HepG2 (cell line): ENCODE data around the gene SART1. TPM values are rescaled to one million over a fixed set of nuclear protein-coding genes. Genes with fewer than 3 reads are reported as not detected.
A peak's percentile ranks its signal among the peaks of the same experiment; 100 is the strongest.

ENCODE experiments used
- CC2D1A ChIP-seq: sonication (generic); formaldehyde crosslinking; IDR thresholded peaks from 2 replicates; pipeline ENCODE4 v1.8.1; 2023; ENCODE audit warnings: mild to moderate bottlenecking, missing genetic modification reagents
- FOXA1 ChIP-seq, 2 experiments: fragments of 450-650 bp in 1 of 2; sonication (generic) in 1 of 2; formaldehyde crosslinking in 1 of 2; IDR thresholded peaks; 2 replicates each; pipeline versions ENCODE4 v1.4.0 to v1.6.1; 2016 to 2020; ENCODE audit warnings: missing genetic modification reagents in 1 of 2
- GPN1 ChIP-seq: sonication (generic); formaldehyde crosslinking; IDR thresholded peaks from 2 replicates; pipeline ENCODE4 v1.5.1; 2020; ENCODE audit warnings: missing genetic modification reagents, borderline replicate concordance
- MXD4 ChIP-seq: IDR thresholded peaks from 2 replicates; pipeline ENCODE4 v1.6.1; 2016; ENCODE audit warnings: mild to moderate bottlenecking, missing biosample characterization, missing genetic modification reagents
- NRL ChIP-seq: sonication (generic); formaldehyde crosslinking; IDR thresholded peaks from 2 replicates; pipeline ENCODE4 v1.5.0; 2020; ENCODE audit warnings: missing genetic modification reagents, mild to moderate bottlenecking, moderate library complexity, borderline replicate concordance
- PRPF4 ChIP-seq: fragments of 200-400 bp; formaldehyde crosslinking; IDR thresholded peaks from 2 replicates; pipeline ENCODE4 v1.6.1; 2016; ENCODE audit warnings: low read length, low read depth; ENCODE audit not compliant: poor library complexity, severe bottlenecking
- SIX4 ChIP-seq: sonication (generic); formaldehyde crosslinking; IDR thresholded peaks from 2 replicates; pipeline ENCODE4 v1.4.0; 2020; ENCODE audit warnings: missing genetic modification reagents
- TCF12 ChIP-seq, 2 experiments: fragments of 450-650 bp in 1 of 2; sonication (generic) in 1 of 2; formaldehyde crosslinking in 1 of 2; IDR thresholded peaks; 2 replicates each; pipeline versions ENCODE4 v1.6.1 to v1.8.0; 2017 to 2022; ENCODE audit warnings: antibody characterized with exemption in 1 of 2, mild to moderate bottlenecking in 1 of 2, missing genetic modification reagents in 1 of 2, moderate library complexity in 1 of 2
- ZC3H4 ChIP-seq: sonication (generic); formaldehyde crosslinking; IDR thresholded peaks from 2 replicates; pipeline ENCODE4 v1.4.0; 2020; ENCODE audit warnings: missing genetic modification reagents, borderline replicate concordance
- ZNF143 ChIP-seq: sonication (generic); formaldehyde crosslinking; IDR thresholded peaks from 2 replicates; pipeline ENCODE4 v1.4.0; 2020; ENCODE audit warnings: missing genetic modification reagents
- ZNF260 ChIP-seq: sonication (generic); formaldehyde crosslinking; IDR thresholded peaks from 2 replicates; pipeline ENCODE4 v1.4.0; 2020; ENCODE audit warnings: missing genetic modification reagents, low read depth, mild to moderate bottlenecking, borderline replicate concordance
- ZNF282 ChIP-seq: fragments of 450-650 bp; IDR thresholded peaks from 2 replicates; pipeline ENCODE4 v1.6.1; 2018; ENCODE audit not compliant: partially characterized antibody
- ZNF619 ChIP-seq: sonication (generic); formaldehyde crosslinking; IDR thresholded peaks from 2 replicates; pipeline ENCODE4 v1.4.0; 2020; ENCODE audit warnings: mild to moderate bottlenecking, missing genetic modification reagents
- ZNF737 ChIP-seq: sonication (generic); formaldehyde crosslinking; IDR thresholded peaks from 2 replicates; pipeline ENCODE4 v1.5.0; 2020; ENCODE audit warnings: missing genetic modification reagents, mild to moderate bottlenecking, borderline replicate concordance
- ZNF781 ChIP-seq: sonication (generic); formaldehyde crosslinking; IDR thresholded peaks from 2 replicates; pipeline ENCODE4 v1.5.1; 2020; ENCODE audit warnings: borderline replicate concordance, mild to moderate bottlenecking, missing genetic modification reagents; ENCODE audit errors: not compliant biosample characterization
- ZNF883 ChIP-seq: sonication (generic); formaldehyde crosslinking; IDR thresholded peaks from 2 replicates; pipeline ENCODE4 v1.5.1; 2020; ENCODE audit warnings: mild to moderate bottlenecking, missing genetic modification reagents; ENCODE audit errors: not compliant biosample characterization
- ZSCAN22 ChIP-seq: sonication (generic); formaldehyde crosslinking; IDR thresholded peaks from 2 replicates; pipeline ENCODE4 v1.4.0; 2020; ENCODE audit warnings: mild to moderate bottlenecking, missing genetic modification reagents
- polyA plus RNA-seq, 8 experiments: library from polyadenylated mRNA; depleted of rRNA in 3 of 8; stranded (reverse) in 7 of 8; unstranded in 1 of 8; fragments of >200 nt; fragmentation: Illumina TruSeq in 4 of 8; extraction: Trizol in 4 of 8; gene quantifications; 2 replicates each; pipeline versions ENCODE4 v1.2.1 to v1.2.3, GENCODE V29; 2011 to 2016; ENCODE audit warnings: low read depth in 4 of 8, missing spikeins in 1 of 8, mixed read lengths in 1 of 8; ENCODE audit not compliant: insufficient read depth in 1 of 8
- total RNA-seq, 5 experiments: library from RNA; depleted of rRNA; stranded (reverse); fragments of >200 nt; fragmentation: Illumina TruSeq; extraction: Trizol; gene quantifications; 2 replicates each; pipeline ENCODE4 v1.2.3, GENCODE V29; 2016; ENCODE audit warnings: low read depth in 1 of 5
- TF ChIP-seq, protein P1 (sequence below): sonication (generic); formaldehyde crosslinking; IDR thresholded peaks from 2 replicates; pipeline ENCODE4 v1.9.0; 2022; ENCODE audit warnings: missing genetic modification reagents, mild to moderate bottlenecking, borderline replicate concordance
- TF ChIP-seq, protein P2 (sequence below): sonication (generic); formaldehyde crosslinking; IDR thresholded peaks from 2 replicates; pipeline ENCODE4 v1.9.0; 2021; ENCODE audit warnings: missing genetic modification reagents, mild to moderate bottlenecking, borderline replicate concordance
- TF ChIP-seq, protein P3 (sequence below): sonication (generic); formaldehyde crosslinking; conservative IDR thresholded peaks from 2 replicates; pipeline ENCODE4 v1.4.0; 2020; ENCODE audit warnings: missing genetic modification reagents
- TF ChIP-seq, protein P4 (sequence below): sonication (generic); formaldehyde crosslinking; IDR thresholded peaks from 2 replicates; pipeline ENCODE4 v1.8.0; 2022; ENCODE audit warnings: mild to moderate bottlenecking, missing genetic modification reagents

Gene SART1
- total and polyA plus RNA-seq, 2 of the 13 experiments (the other 11 are each of a cell fraction or from before 2014, with no cell fraction given) = 11.3 to 22.5 TPM

DNA sequence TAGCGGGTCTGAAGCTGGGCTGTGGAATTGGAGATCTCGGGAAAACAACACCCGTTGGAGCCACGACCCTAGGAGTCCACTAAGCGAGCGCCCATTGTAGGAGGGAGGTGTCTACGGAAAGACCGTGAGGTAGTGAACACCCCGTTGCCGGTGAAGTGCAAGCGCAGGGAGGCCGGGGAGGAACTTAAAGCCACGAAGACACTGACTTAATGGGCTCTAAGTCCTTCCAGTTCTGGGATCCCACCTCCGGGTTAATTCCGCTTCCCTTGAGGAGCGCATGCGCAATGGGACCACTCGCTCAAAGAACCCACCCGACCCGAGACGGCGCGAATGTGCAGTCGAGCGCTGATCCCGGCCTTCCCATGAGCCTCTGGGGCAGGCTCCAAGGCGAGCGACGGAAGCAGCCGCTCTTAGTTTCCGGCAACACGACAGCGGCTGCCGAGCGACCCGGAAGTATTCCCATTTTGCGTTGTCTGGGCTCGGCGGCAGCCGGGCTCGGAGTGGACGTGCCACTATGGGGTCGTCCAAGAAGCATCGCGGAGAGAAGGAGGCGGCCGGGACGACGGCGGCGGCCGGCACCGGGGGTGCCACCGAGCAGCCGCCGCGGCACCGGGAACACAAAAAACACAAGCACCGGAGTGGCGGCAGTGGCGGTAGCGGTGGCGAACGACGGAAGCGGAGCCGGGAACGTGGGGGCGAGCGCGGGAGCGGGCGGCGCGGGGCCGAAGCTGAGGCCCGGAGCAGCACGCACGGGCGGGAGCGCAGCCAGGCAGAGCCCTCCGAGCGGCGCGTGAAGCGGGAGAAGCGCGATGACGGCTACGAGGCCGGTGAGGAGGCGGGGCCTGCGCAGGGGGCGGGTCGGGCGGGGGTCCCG is at the start of gene SART1 (continued):
- TF ChIP-seq SIX4 (CRISPR knock-in tag) (no peak), ZSCAN22 (no peak), NRL (peak; percentile 27; the same call in 1 of the 2 replicates), ZNF619 (CRISPR knock-in tag) (no peak), ZNF282 (no peak), ZNF143 (peak; percentile 97), ZC3H4 (CRISPR knock-in tag) (no peak), PRPF4 (no peak), FOXA1 (IDR thresholded peaks at IDR 0.05) (no peak), FOXA1 (CRISPR knock-in tag; IDR thresholded peaks at IDR 0.05) (no peak), ZNF737 (CRISPR knock-in tag) (no peak), ZNF260 (CRISPR knock-in tag) (no peak), TCF12 (IDR thresholded peaks at IDR 0.05) (no peak), TCF12 (CRISPR knock-in tag; IDR thresholded peaks at IDR 0.05) (peak; percentile 86), ZNF781 (CRISPR knock-in tag) (no peak), ZNF883 (CRISPR knock-in tag) (peak; percentile 83), CC2D1A (CRISPR knock-in tag) (no peak), MXD4 (peak; percentile 38; the same call in 1 of the 2 replicates), GPN1 (CRISPR knock-in tag) (no peak)
- TF ChIP-seq, protein P1, sequence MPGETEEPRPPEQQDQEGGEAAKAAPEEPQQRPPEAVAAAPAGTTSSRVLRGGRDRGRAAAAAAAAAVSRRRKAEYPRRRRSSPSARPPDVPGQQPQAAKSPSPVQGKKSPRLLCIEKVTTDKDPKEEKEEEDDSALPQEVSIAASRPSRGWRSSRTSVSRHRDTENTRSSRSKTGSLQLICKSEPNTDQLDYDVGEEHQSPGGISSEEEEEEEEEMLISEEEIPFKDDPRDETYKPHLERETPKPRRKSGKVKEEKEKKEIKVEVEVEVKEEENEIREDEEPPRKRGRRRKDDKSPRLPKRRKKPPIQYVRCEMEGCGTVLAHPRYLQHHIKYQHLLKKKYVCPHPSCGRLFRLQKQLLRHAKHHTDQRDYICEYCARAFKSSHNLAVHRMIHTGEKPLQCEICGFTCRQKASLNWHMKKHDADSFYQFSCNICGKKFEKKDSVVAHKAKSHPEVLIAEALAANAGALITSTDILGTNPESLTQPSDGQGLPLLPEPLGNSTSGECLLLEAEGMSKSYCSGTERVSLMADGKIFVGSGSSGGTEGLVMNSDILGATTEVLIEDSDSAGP = peak; percentile 90; the same call in 1 of the 2 replicates
- TF ChIP-seq, protein P2, sequence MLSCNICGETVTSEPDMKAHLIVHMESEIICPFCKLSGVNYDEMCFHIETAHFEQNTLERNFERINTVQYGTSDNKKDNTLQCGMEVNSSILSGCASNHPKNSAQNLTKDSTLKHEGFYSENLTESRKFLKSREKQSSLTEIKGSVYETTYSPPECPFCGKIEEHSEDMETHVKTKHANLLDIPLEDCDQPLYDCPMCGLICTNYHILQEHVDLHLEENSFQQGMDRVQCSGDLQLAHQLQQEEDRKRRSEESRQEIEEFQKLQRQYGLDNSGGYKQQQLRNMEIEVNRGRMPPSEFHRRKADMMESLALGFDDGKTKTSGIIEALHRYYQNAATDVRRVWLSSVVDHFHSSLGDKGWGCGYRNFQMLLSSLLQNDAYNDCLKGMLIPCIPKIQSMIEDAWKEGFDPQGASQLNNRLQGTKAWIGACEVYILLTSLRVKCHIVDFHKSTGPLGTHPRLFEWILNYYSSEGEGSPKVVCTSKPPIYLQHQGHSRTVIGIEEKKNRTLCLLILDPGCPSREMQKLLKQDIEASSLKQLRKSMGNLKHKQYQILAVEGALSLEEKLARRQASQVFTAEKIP (CRISPR knock-in tag) = no peak
- TF ChIP-seq, protein P3, sequence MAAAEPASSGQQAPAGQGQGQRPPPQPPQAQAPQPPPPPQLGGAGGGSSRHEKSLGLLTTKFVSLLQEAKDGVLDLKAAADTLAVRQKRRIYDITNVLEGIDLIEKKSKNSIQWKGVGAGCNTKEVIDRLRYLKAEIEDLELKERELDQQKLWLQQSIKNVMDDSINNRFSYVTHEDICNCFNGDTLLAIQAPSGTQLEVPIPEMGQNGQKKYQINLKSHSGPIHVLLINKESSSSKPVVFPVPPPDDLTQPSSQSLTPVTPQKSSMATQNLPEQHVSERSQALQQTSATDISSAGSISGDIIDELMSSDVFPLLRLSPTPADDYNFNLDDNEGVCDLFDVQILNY = peak; percentile 50; the same call in 1 of the 2 replicates
- TF ChIP-seq, protein P4, sequence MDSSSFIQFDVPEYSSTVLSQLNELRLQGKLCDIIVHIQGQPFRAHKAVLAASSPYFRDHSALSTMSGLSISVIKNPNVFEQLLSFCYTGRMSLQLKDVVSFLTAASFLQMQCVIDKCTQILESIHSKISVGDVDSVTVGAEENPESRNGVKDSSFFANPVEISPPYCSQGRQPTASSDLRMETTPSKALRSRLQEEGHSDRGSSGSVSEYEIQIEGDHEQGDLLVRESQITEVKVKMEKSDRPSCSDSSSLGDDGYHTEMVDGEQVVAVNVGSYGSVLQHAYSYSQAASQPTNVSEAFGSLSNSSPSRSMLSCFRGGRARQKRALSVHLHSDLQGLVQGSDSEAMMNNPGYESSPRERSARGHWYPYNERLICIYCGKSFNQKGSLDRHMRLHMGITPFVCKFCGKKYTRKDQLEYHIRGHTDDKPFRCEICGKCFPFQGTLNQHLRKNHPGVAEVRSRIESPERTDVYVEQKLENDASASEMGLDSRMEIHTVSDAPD = no peak
